ENCODE measurements around the gene CDC45. TPM values are rescaled to one million over a fixed set of nuclear protein-coding genes. Genes with fewer than 3 reads are reported as not detected.
"Not testable (repeated sequence)": the region's sequence is repeated elsewhere in the genome, so short reads cannot be mapped to it uniquely, and the experiment has no call there.

The CDC45 gene
- polyA plus RNA-seq, 3 donors, result 17.9 to 25.3 (median 21.0) TPM

GRCh38 chr22:19535001-19535400 lies 55.3 kb downstream of the CDC45 start:
- no peak for DNase-seq (ENCODE audit: extremely low read depth in 1 of 11, low read depth in 9 of 11, low spot score in 4 of 11)

GRCh38 chr22:19536564-19536963 lies 56.8 kb downstream of the CDC45 start:
- no peak for DNase-seq (ENCODE audit: extremely low read depth in 1 of 11, low read depth in 9 of 11, low spot score in 4 of 11)

GRCh38 chr22:19537941-19538488 lies 58.3 kb downstream of the CDC45 start:
- no peak for DNase-seq (ENCODE audit: extremely low read depth in 1 of 11, low read depth in 9 of 11, low spot score in 4 of 11)

- DNase-seq (ENCODE audit: extremely low read depth in 1 of 11, low read depth in 9 of 11, low spot score in 4 of 11), result no peak
Observed at GRCh38 chr22:19540394-19540793, 60.7 kb downstream of the CDC45 start.

- no peak for DNase-seq (ENCODE audit: extremely low read depth in 1 of 11, low read depth in 9 of 11, low spot score in 4 of 11)
Observed at GRCh38 chr22:19543970-19544708, 64.4 kb downstream of the CDC45 start.

GRCh38 chr22:19545935-19546207 lies 66.2 kb downstream of the CDC45 start:
- no peak for DNase-seq (ENCODE audit: extremely low read depth in 1 of 11, low read depth in 9 of 11, low spot score in 4 of 11)

- no peak for DNase-seq (ENCODE audit: extremely low read depth in 1 of 11, low read depth in 9 of 11, low spot score in 4 of 11)
Observed at GRCh38 chr22:19546680-19547079, 67.0 kb downstream of the CDC45 start.

- DNase-seq (ENCODE audit: extremely low read depth in 1 of 11, low read depth in 9 of 11, low spot score in 4 of 11), result no peak
Observed at GRCh38 chr22:19547620-19548019, 67.9 kb downstream of the CDC45 start.

GRCh38 chr22:19548427-19548826 lies 68.7 kb downstream of the CDC45 start:
- DNase-seq (ENCODE audit: extremely low read depth in 1 of 11, low read depth in 9 of 11, low spot score in 4 of 11), result not testable (repeated sequence)

GRCh38 chr22:19548964-19549363 lies 69.2 kb downstream of the CDC45 start:
- DNase-seq (ENCODE audit: extremely low read depth in 1 of 11, low read depth in 9 of 11, low spot score in 4 of 11), result no peak

GRCh38 chr22:19549428-19549827 lies 69.7 kb downstream of the CDC45 start:
- DNase-seq (ENCODE audit: extremely low read depth in 1 of 11, low read depth in 9 of 11, low spot score in 4 of 11), result no peak

- DNase-seq (ENCODE audit: extremely low read depth in 1 of 11, low read depth in 9 of 11, low spot score in 4 of 11), result no peak
Observed at GRCh38 chr22:19550382-19550781, 70.7 kb downstream of the CDC45 start.

GRCh38 chr22:19553201-19553600 lies 73.5 kb downstream of the CDC45 start:
- DNase-seq (ENCODE audit: extremely low read depth in 1 of 11, low read depth in 9 of 11, low spot score in 4 of 11), result no peak

- peak in 1 of 11 donors; percentile 5 for DNase-seq (ENCODE audit: extremely low read depth in 1 of 11, low read depth in 9 of 11, low spot score in 4 of 11)
Observed at GRCh38 chr22:19554834-19555404, 75.2 kb downstream of the CDC45 start.

GRCh38 chr22:19555651-19556050 lies 75.9 kb downstream of the CDC45 start:
- no peak for DNase-seq (ENCODE audit: extremely low read depth in 1 of 11, low read depth in 9 of 11, low spot score in 4 of 11)

- DNase-seq (ENCODE audit: extremely low read depth in 1 of 11, low read depth in 9 of 11, low spot score in 4 of 11), result no peak
Observed at GRCh38 chr22:19556963-19557545, 77.3 kb downstream of the CDC45 start.

- no peak for DNase-seq (ENCODE audit: extremely low read depth in 1 of 11, low read depth in 9 of 11, low spot score in 4 of 11)
Observed at GRCh38 chr22:19559324-19559811, 79.6 kb downstream of the CDC45 start.

GRCh38 chr22:19559956-19560355 lies 80.2 kb downstream of the CDC45 start:
- no peak for DNase-seq (ENCODE audit: extremely low read depth in 1 of 11, low read depth in 9 of 11, low spot score in 4 of 11)

GRCh38 chr22:19565382-19566278 lies 85.9 kb downstream of the CDC45 start:
- peak in 1 of 11 donors; percentile 4 for DNase-seq (ENCODE audit: extremely low read depth in 1 of 11, low read depth in 9 of 11, low spot score in 4 of 11)

All from renal cortex interstitium (tissue), 11 donors.